GM20431 (cell line): Measurements from ENCODE around the gene TUBB3.
"Not testable (repeated sequence)": the region's sequence is repeated elsewhere in the genome, so short reads cannot be mapped to it uniquely, and the experiment has no call there.

Experiments used
- in situ Hi-C: fragments of 300-500 bp; cut with MseI, MboI; formaldehyde crosslinking; loops from one replicate; pipeline ENCODE4 v1.15.0; 2020; ENCODE audit warnings: low sequenced_read_pairs; ENCODE audit not compliant: unreplicated experiment

The TUBB3 gene

GRCh38 chr16:89915303-89916232 is 7.6 kb upstream of the TUBB3 start:
- in situ Hi-C loops = no loop called here

GRCh38 chr16:89917773-89918452 is 5.2 kb upstream of the TUBB3 start:
- in situ Hi-C loops = no loop called here

GRCh38 chr16:89918453-89919347 is 4.4 kb upstream of the TUBB3 start, which contains the start of gene MC1R:
Gene MC1R, plus strand, starts transcription at chr16:89918862. Its CDS starts 397 bp downstream, at chr16:89919259.
- in situ Hi-C loops = no loop called here

- in situ Hi-C loops = no loop called here
These were observed 3.4 kb upstream of the TUBB3 start for GRCh38 chr16:89919535-89920406.

- in situ Hi-C loops = no loop called here
These were observed 2.4 kb upstream of the TUBB3 start for GRCh38 chr16:89920723-89921122.

- in situ Hi-C loops = no loop called here
These were observed 1.9 kb upstream of the TUBB3 start for GRCh38 chr16:89921131-89921701.

GRCh38 chr16:89921702-89922476 is 1.3 kb upstream of the TUBB3 start:
- in situ Hi-C loops = no loop called here

- in situ Hi-C loops = no loop called here
These were observed 662 bp upstream of the TUBB3 start for GRCh38 chr16:89922477-89922883.

- in situ Hi-C loops = no loop called here
These were observed 626 bp downstream of the TUBB3 start for GRCh38 chr16:89923640-89924296.

GRCh38 chr16:89924297-89924924 is 1.3 kb downstream of the TUBB3 start:
- in situ Hi-C loops = no loop called here

- in situ Hi-C loops = no loop called here
These were observed 1.8 kb downstream of the TUBB3 start for GRCh38 chr16:89924925-89925307.

GRCh38 chr16:89925596-89926079 is 2.5 kb downstream of the TUBB3 start:
- in situ Hi-C loops = no loop called here

GRCh38 chr16:89931305-89931896 is 8.3 kb downstream of the TUBB3 start:
- in situ Hi-C loops = no loop called here

GRCh38 chr16:89931964-89932363 is 8.8 kb downstream of the TUBB3 start:
- in situ Hi-C loops = no loop called here

- in situ Hi-C loops = not testable (repeated sequence)
These were observed 10.9 kb downstream of the TUBB3 start for GRCh38 chr16:89934019-89934418.

- in situ Hi-C loops = no loop called here
These were observed 11.7 kb downstream of the TUBB3 start for GRCh38 chr16:89934611-89935553.
